KOPT-K1 (cell line): ENCODE results near the gene PLCL1.
"Not testable (repeated sequence)": the region's sequence is repeated elsewhere in the genome, so short reads cannot be mapped to it uniquely, and the experiment has no call there.

Experiments used
- H3K27ac ChIP-seq: fragments of 200-600 bp; sonication (generic); 2 replicates; pipeline ENCODE4 v1.5.1; 2016; ENCODE audit warnings: antibody characterized with exemption, mild to moderate bottlenecking, low read depth, low read length; ENCODE audit not compliant: poor library complexity, severe bottlenecking
- H3K36me3 ChIP-seq: fragments of 200-600 bp; sonication (generic); 2 replicates; pipeline ENCODE4 v1.5.1; 2017; ENCODE audit warnings: antibody characterized with exemption, mild to moderate bottlenecking, low read length, moderate library complexity; ENCODE audit not compliant: insufficient read depth
- H3K9me3 ChIP-seq: fragments of 200-600 bp; sonication (generic); 2 replicates; pipeline ENCODE4 v1.5.1; 2017; ENCODE audit warnings: antibody characterized with exemption, low read length, mild to moderate bottlenecking; ENCODE audit not compliant: insufficient read depth, poor library complexity, severe bottlenecking

The PLCL1 gene

GRCh38 chr2:198012025-198012424 lies 207.6 kb downstream of the PLCL1 start:
- Histone ChIP-seq H3K27ac (no peak overlapping the region), H3K9me3 (peaks cover 6% of the 10 kb centered on the region), H3K36me3 (no peaks in the 10 kb centered on the region)

GRCh38 chr2:198016243-198016642 lies 211.8 kb downstream of the PLCL1 start:
- no peaks in the 10 kb centered on the region for H3K36me3 ChIP-seq
- H3K9me3 ChIP-seq: peaks cover 6% of the 10 kb centered on the region
- H3K27ac ChIP-seq: no peak overlapping the region

- Histone ChIP-seq H3K27ac (no peak overlapping the region), H3K36me3 (no peaks in the 10 kb centered on the region), H3K9me3 (peaks cover 4% of the 10 kb centered on the region)
Measured at GRCh38 chr2:198017068-198017467, 212.7 kb downstream of the PLCL1 start.

- H3K27ac ChIP-seq: no peak overlapping the region
- H3K36me3 ChIP-seq: no peaks in the 10 kb centered on the region
- no peaks in the 10 kb centered on the region for H3K9me3 ChIP-seq
Measured at GRCh38 chr2:198028955-198029354, 224.6 kb downstream of the PLCL1 start.

GRCh38 chr2:198029576-198029975 lies 225.2 kb downstream of the PLCL1 start:
- not testable (repeated sequence) for H3K9me3 ChIP-seq, H3K36me3 ChIP-seq, H3K27ac ChIP-seq

GRCh38 chr2:198033626-198034025 lies 229.2 kb downstream of the PLCL1 start:
- H3K27ac ChIP-seq: no peak overlapping the region
- H3K36me3 ChIP-seq: no peaks in the 10 kb centered on the region
- H3K9me3 ChIP-seq: no peaks in the 10 kb centered on the region

- H3K36me3 ChIP-seq: no peaks in the 10 kb centered on the region
- no peaks in the 10 kb centered on the region for H3K9me3 ChIP-seq
- no peak overlapping the region for H3K27ac ChIP-seq
Measured at GRCh38 chr2:198036029-198036879, 231.9 kb downstream of the PLCL1 start.

GRCh38 chr2:198040835-198041234 lies 236.4 kb downstream of the PLCL1 start:
- H3K9me3 ChIP-seq: no peaks in the 10 kb centered on the region
- H3K36me3 ChIP-seq: no peaks in the 10 kb centered on the region
- no peak overlapping the region for H3K27ac ChIP-seq

GRCh38 chr2:198042189-198042588 lies 237.8 kb downstream of the PLCL1 start:
- Histone ChIP-seq H3K27ac (peak overlapping the region; percentile 32), H3K9me3 (no peaks in the 10 kb centered on the region), H3K36me3 (no peaks in the 10 kb centered on the region)

- no peaks in the 10 kb centered on the region for H3K9me3 ChIP-seq
- H3K36me3 ChIP-seq: no peaks in the 10 kb centered on the region
- no peak overlapping the region for H3K27ac ChIP-seq
Measured at GRCh38 chr2:198044777-198045176, 240.4 kb downstream of the PLCL1 start.

- Histone ChIP-seq H3K9me3 (no peaks in the 10 kb centered on the region), H3K27ac (no peak overlapping the region)
Measured at GRCh38 chr2:198045227-198045626, 240.8 kb downstream of the PLCL1 start.

GRCh38 chr2:198052741-198053140 lies 248.3 kb downstream of the PLCL1 start:
- no peak overlapping the region for H3K27ac ChIP-seq
- no peaks in the 10 kb centered on the region for H3K36me3 ChIP-seq
- no peaks in the 10 kb centered on the region for H3K9me3 ChIP-seq

More at GRCh38 chr2:198045227-198045626, 240.8 kb downstream of the PLCL1 start:
- H3K36me3 ChIP-seq: no peaks in the 10 kb centered on the region

GRCh38 chr2:198053148-198053547 lies 248.8 kb downstream of the PLCL1 start:
- no peaks in the 10 kb centered on the region for H3K36me3 ChIP-seq

GRCh38 chr2:198053776-198054175 lies 249.4 kb downstream of the PLCL1 start:
- Histone ChIP-seq H3K27ac (no peak overlapping the region), H3K9me3 (no peaks in the 10 kb centered on the region), H3K36me3 (no peaks in the 10 kb centered on the region)

More at GRCh38 chr2:198053148-198053547, 248.8 kb downstream of the PLCL1 start:
- Histone ChIP-seq H3K27ac (no peak overlapping the region), H3K9me3 (no peaks in the 10 kb centered on the region)

GRCh38 chr2:198054299-198054698 lies 249.9 kb downstream of the PLCL1 start:
- H3K36me3 ChIP-seq: no peaks in the 10 kb centered on the region
- H3K27ac ChIP-seq: no peak overlapping the region
- no peaks in the 10 kb centered on the region for H3K9me3 ChIP-seq

- no peaks in the 10 kb centered on the region for H3K9me3 ChIP-seq
- H3K27ac ChIP-seq: no peak overlapping the region
- H3K36me3 ChIP-seq: no peaks in the 10 kb centered on the region
Measured at GRCh38 chr2:198055716-198056115, 251.3 kb downstream of the PLCL1 start.
